HG03103 (cell line): ENCODE results near the gene STK38L.

ENCODE experiments used
- ATAC-seq: cut with Tn5 transposase; IDR thresholded peaks from one replicate; pipeline ENCODE4 v1.9.1; 2021; ENCODE audit warnings: low read depth; ENCODE audit not compliant: unreplicated experiment

STK38L gene

GRCh38 chr12:27340971-27341370 is 96.9 kb downstream of the STK38L start:
- ATAC-seq, result no peak

- ATAC-seq, result no peak
Observed at GRCh38 chr12:27342536-27342935, 98.5 kb downstream of the STK38L start.

- no peak for ATAC-seq
Observed at GRCh38 chr12:27343255-27344000, 99.3 kb downstream of the STK38L start.

GRCh38 chr12:27344246-27344645 is 100.2 kb downstream of the STK38L start:
- ATAC-seq, result no peak

- ATAC-seq, result no peak
Observed at GRCh38 chr12:27344760-27345159, 100.7 kb downstream of the STK38L start.

GRCh38 chr12:27345376-27345775 is 101.3 kb downstream of the STK38L start:
- ATAC-seq, result no peak

GRCh38 chr12:27347779-27348178 is 103.7 kb downstream of the STK38L start:
- no peak for ATAC-seq

- no peak for ATAC-seq
Observed at GRCh38 chr12:27351476-27351875, 107.4 kb downstream of the STK38L start.

GRCh38 chr12:27355486-27355885 is 111.4 kb downstream of the STK38L start:
- ATAC-seq, result no peak

- ATAC-seq, result no peak
Observed at GRCh38 chr12:27355979-27356378, 111.9 kb downstream of the STK38L start.

GRCh38 chr12:27359578-27360340 is 115.7 kb downstream of the STK38L start:
- no peak for ATAC-seq

GRCh38 chr12:27361372-27361771 is 117.3 kb downstream of the STK38L start:
- ATAC-seq, result no peak

GRCh38 chr12:27366621-27367020 is 122.5 kb downstream of the STK38L start:
- no peak for ATAC-seq

- ATAC-seq, result no peak
Observed at GRCh38 chr12:27367078-27367477, 123.0 kb downstream of the STK38L start.
